NT2/D1 (cell line): ENCODE measurements around the gene SAT1.

Experiments used
- SUZ12 ChIP-seq: IDR thresholded peaks from 2 replicates; pipeline ENCODE4 v1.6.1; 2011; ENCODE audit not compliant: insufficient read length, insufficient read depth; ENCODE audit errors: extremely low read depth
- ZNF274 ChIP-seq: IDR thresholded peaks from 2 replicates; pipeline ENCODE4 v1.6.1; 2011; ENCODE audit warnings: mild to moderate bottlenecking, low read depth, low read length

GRCh38 chrX:23782863-23783588 lies at the start of gene SAT1:
- no peak for TF ChIP-seq SUZ12
- TF ChIP-seq ZNF274: no peak
